GM10266 (cell line): ENCODE measurements around the gene KRT7.
"Not testable (repeated sequence)": the region's sequence is repeated elsewhere in the genome, so short reads cannot be mapped to it uniquely, and the experiment has no call there.

Source experiments
- DNase-seq: peaks from one replicate; pipeline ENCODE4 v3.0.0; 2012; ENCODE audit errors: extremely low spot score
- TF ChIP-seq, protein P1 (sequence below): IDR thresholded peaks from 2 replicates; pipeline ENCODE4 v1.5.1; 2012; ENCODE audit warnings: mild to moderate bottlenecking, low read depth; ENCODE audit not compliant: control insufficient read depth, insufficient read depth; ENCODE audit errors: missing control alignments

KRT7 gene

DNA sequence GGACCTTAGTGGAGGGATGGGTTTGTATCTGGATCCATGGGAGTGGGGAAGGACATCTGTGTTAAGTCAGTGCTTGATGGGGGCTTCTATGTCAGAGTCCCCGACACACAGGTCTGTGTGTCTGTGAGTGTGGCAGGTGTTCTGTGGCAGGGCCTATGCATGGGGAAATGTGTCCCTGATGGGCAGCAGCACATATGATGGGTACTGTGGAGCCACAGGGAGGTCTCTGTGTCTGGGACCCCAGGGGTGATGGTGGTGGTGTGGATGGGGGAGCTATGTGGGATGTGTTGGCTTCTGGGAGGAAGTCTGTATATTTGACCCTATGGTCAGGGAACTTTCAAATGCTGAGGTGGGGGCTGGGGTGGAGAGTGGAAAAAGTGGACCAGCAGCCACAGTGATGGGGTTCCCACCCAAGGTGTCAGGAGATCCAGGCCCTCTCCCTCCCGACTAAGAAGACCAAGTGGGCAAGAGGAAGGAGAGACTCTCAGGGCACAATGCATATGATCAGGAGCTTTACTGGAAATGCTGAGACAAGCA lies 16.5 kb downstream of the KRT7 start:
- DNase-seq, result no peak
- TF ChIP-seq, protein P1, sequence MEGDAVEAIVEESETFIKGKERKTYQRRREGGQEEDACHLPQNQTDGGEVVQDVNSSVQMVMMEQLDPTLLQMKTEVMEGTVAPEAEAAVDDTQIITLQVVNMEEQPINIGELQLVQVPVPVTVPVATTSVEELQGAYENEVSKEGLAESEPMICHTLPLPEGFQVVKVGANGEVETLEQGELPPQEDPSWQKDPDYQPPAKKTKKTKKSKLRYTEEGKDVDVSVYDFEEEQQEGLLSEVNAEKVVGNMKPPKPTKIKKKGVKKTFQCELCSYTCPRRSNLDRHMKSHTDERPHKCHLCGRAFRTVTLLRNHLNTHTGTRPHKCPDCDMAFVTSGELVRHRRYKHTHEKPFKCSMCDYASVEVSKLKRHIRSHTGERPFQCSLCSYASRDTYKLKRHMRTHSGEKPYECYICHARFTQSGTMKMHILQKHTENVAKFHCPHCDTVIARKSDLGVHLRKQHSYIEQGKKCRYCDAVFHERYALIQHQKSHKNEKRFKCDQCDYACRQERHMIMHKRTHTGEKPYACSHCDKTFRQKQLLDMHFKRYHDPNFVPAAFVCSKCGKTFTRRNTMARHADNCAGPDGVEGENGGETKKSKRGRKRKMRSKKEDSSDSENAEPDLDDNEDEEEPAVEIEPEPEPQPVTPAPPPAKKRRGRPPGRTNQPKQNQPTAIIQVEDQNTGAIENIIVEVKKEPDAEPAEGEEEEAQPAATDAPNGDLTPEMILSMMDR, result no peak

- DNase-seq, result no peak
- TF ChIP-seq, protein P1, result no peak
Measured at GRCh38 chr12:52250048-52250990, 17.3 kb downstream of the KRT7 start.

- no peak for DNase-seq
- TF ChIP-seq, protein P1, result no peak
Measured at GRCh38 chr12:52251367-52252051, 18.5 kb downstream of the KRT7 start.

DNA sequence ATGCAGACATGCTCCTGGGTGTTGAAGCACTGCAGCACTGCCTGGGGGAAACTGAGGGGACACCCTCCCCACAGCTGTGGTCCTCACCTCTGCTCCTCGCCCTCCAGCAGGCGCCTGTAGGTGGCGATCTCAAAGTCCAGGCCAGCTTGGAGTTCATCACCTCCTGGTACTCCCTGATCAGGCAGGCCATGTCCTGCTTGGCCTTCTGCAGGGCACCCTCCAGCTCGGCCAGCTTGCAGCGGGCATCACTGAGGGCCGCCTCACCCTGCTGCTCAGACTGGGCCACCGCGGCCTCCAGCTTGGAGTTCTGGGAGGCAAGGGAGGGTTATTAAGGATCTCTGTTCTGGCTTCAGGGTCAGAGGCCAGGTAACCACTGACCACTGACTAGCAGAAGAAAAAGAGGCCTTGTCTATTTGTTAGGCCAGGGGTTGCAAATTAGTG lies 19.2 kb downstream of the KRT7 start:
- TF ChIP-seq, protein P1, result peak; percentile 22
- not testable (repeated sequence) for DNase-seq

GRCh38 chr12:52252728-52253343 lies 19.8 kb downstream of the KRT7 start:
- DNase-seq, result no peak
- TF ChIP-seq, protein P1, result no peak

DNA sequence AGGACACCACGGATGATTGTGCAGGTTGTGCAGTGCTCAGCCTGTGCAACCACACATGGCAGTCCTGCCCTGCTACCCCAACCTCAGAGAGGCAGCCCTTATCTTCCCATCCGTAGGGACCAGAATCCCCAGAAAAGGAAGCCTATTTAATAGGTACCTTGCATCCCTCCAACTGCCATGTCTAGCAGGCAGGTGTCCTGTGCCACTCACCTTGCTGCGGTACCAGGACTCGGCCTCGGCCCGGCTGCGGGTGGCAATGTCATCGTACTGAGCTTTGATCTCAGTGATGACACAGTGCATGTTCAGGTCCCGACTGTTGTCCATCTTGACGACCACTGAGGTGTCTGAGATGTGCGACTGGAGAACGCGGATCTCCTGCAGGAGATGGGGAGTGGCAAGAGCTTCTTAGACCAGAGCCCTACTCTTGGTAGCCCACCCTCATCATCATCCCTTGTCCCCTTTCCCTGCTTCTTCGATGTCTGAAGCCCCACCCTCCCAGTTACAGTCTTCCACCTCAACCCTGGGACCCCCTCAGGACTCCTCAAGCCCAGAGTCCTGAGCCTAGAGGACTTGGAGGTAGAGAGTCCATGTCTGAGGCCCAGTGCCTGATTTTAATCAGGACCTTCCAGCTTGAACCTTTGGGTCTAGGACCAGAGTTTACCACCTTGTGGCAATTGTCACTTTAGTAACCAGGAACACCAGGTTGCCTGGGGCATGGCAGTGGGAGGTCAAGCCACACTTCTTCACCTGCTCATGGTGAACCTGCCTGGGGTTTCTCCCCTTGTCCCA lies 20.5 kb downstream of the KRT7 start:
- no peak for DNase-seq
- TF ChIP-seq, protein P1, result no peak
